H1 (cell line): ENCODE results near the gene SELENOO. TPM values are rescaled to one million over a fixed set of nuclear protein-coding genes. Genes with fewer than 3 reads are reported as not detected.

Experiments
- CTCF ChIA-PET: fragments of 300-600 bp; sonication (Branson Sonifier 250); formaldehyde crosslinking; loops from one replicate; lab custom pipeline; 2021; ENCODE audit not compliant: partially characterized antibody; lab: Charles Lee
- POLR2A ChIA-PET: fragments of 300-600 bp; sonication (Branson Sonifier 250); formaldehyde crosslinking; loops from one replicate; lab custom pipeline; 2021; ENCODE audit warnings: inconsistent platforms; ENCODE audit not compliant: partially characterized antibody; lab: Charles Lee
- DNase-seq, 2 experiments: peaks; one replicate each; pipeline versions ENCODE4 v3.0.0 to v3.0.0-alpha.2; 2010 to 2022; ENCODE audit warnings: low spot score in 2 of 2, low read depth in 1 of 2, mixed read lengths in 1 of 2
- FAIRE-seq: peaks from 2 replicates; lab custom pipeline; 2011; peaks lifted over from hg19 to GRCh38; lab: Jason Lieb, UNC
- H2AFZ ChIP-seq: 2 replicates; pipeline ENCODE4 v1.8.1; 2012; ENCODE audit warnings: low read length, inconsistent platforms
- H2AK5ac ChIP-seq: 2 replicates; pipeline ENCODE4 v1.6.1; 2013; ENCODE audit warnings: low read depth, low read length
- H2BK120ac ChIP-seq: replicated peaks from 2 replicates; pipeline ENCODE3; 2013; ENCODE audit warnings: low read depth, low read length, inconsistent platforms
- H2BK12ac ChIP-seq: 2 replicates; pipeline ENCODE4 v1.6.1; 2013; ENCODE audit warnings: low read depth, low read length
- H2BK15ac ChIP-seq: 2 replicates; pipeline ENCODE4 v1.6.1; 2013; ENCODE audit warnings: low read length
- H2BK20ac ChIP-seq: 2 replicates; pipeline ENCODE4 v1.6.1; 2013; ENCODE audit warnings: low read length
- H2BK5ac ChIP-seq: 2 replicates; pipeline ENCODE4 v1.6.1; 2013; ENCODE audit warnings: low read depth, low read length
- H3K14ac ChIP-seq: 2 replicates; pipeline ENCODE4 v1.6.1; 2013; ENCODE audit warnings: inconsistent platforms; ENCODE audit not compliant: insufficient read length
- H3K18ac ChIP-seq: 2 replicates; pipeline ENCODE4 v1.6.1; 2013; ENCODE audit warnings: low read length; ENCODE audit errors: extremely low read depth
- H3K23ac ChIP-seq: 2 replicates; pipeline ENCODE4 v1.6.1; 2013; ENCODE audit warnings: inconsistent platforms; ENCODE audit not compliant: insufficient read length
- H3K23me2 ChIP-seq: 2 replicates; pipeline ENCODE4 v1.6.1; 2013; ENCODE audit warnings: low read depth, low read length
- H3K27ac ChIP-seq: 2 replicates; pipeline ENCODE4 v1.6.1; 2011; ENCODE audit warnings: low read depth, low read length, inconsistent platforms
- H3K27me3 ChIP-seq, 4 experiments: replicated peaks in 1 of 4; 1 replicate in 1 of 4; 2 replicates in 3 of 4; pipeline versions ENCODE4 v1.6.1 to v1.8.1; 2011 to 2013; ENCODE audit warnings: low read length in 3 of 4, mild to moderate bottlenecking in 3 of 4, inconsistent platforms in 2 of 4, mixed read lengths in 2 of 4, moderate library complexity in 1 of 4; ENCODE audit not compliant: control insufficient read depth in 3 of 4, insufficient read depth in 3 of 4; ENCODE audit errors: extremely low read depth in 1 of 4
- H3K36me3 ChIP-seq, 4 experiments: 2 replicates each; pipeline versions ENCODE4 v1.6.1 to v1.8.1; 2011 to 2013; ENCODE audit warnings: mild to moderate bottlenecking in 4 of 4, low read length in 3 of 4, moderate library complexity in 2 of 4, control low read depth in 1 of 4, inconsistent platforms in 1 of 4; ENCODE audit not compliant: insufficient read depth in 4 of 4, control insufficient read depth in 2 of 4
- H3K4ac ChIP-seq: replicated peaks from 2 replicates; pipeline ENCODE3; 2013; ENCODE audit warnings: low read length, low read depth, mixed read lengths, inconsistent platforms; ENCODE audit not compliant: insufficient read length
- H3K4me1 ChIP-seq, 4 experiments: replicated peaks in 1 of 4; 1 replicate in 1 of 4; 2 replicates in 3 of 4; pipeline versions ENCODE4 v1.6.1 to v1.8.1; 2011 to 2013; ENCODE audit warnings: low read length in 3 of 4, inconsistent platforms in 2 of 4, mixed read lengths in 1 of 4; ENCODE audit not compliant: insufficient read depth in 4 of 4, control insufficient read depth in 3 of 4
- H3K4me2 ChIP-seq, 2 experiments: 2 replicates each; pipeline versions ENCODE4 v1.6.1 to v1.8.1; 2011 to 2013; ENCODE audit warnings: low read depth in 2 of 2, low read length in 2 of 2, control low read depth in 1 of 2, inconsistent platforms in 1 of 2, mild to moderate bottlenecking in 1 of 2; ENCODE audit not compliant: insufficient read depth in 1 of 2
- H3K4me3 ChIP-seq, 4 experiments: fragments of 200-600, 300-600 bp in 1 of 4; sonication (generic), shearing (Covaris generic), sonication (Bioruptor Twin) in 1 of 4; 2 replicates each; pipeline versions ENCODE4 v1.5.1 to v1.8.1; 2011 to 2016; ENCODE audit warnings: low read length in 4 of 4, low read depth in 3 of 4, control low read depth in 2 of 4, inconsistent platforms in 2 of 4, mild to moderate bottlenecking in 2 of 4, mixed read lengths in 1 of 4, moderate library complexity in 1 of 4; ENCODE audit not compliant: insufficient read depth in 2 of 4; ENCODE audit errors: extremely low read depth in 1 of 4
- H3K56ac ChIP-seq: replicated peaks from 2 replicates; pipeline ENCODE3; 2013; ENCODE audit warnings: low read depth, mild to moderate bottlenecking, mixed read lengths, low read length, inconsistent platforms; ENCODE audit not compliant: insufficient read length
- H3K79me1 ChIP-seq: 2 replicates; pipeline ENCODE4 v1.6.1; 2013; ENCODE audit warnings: low read depth, low read length, control low read depth
- H3K79me2 ChIP-seq, 2 experiments: 2 replicates each; pipeline versions ENCODE4 v1.6.1 to v1.8.1; 2012 to 2013; ENCODE audit warnings: low read length in 2 of 2, mild to moderate bottlenecking in 2 of 2, inconsistent platforms in 1 of 2; ENCODE audit not compliant: insufficient read depth in 2 of 2, control insufficient read depth in 1 of 2
- H3K9ac ChIP-seq, 4 experiments: replicated peaks in 1 of 4; 1 replicate in 1 of 4; 2 replicates in 3 of 4; pipeline versions ENCODE4 v1.6.1 to v1.8.1; 2011 to 2013; ENCODE audit warnings: low read depth in 3 of 4, low read length in 3 of 4, control low read depth in 2 of 4, mild to moderate bottlenecking in 2 of 4, moderate library complexity in 2 of 4, inconsistent platforms in 1 of 4; ENCODE audit errors: extremely low read depth in 1 of 4
- H3K9me3 ChIP-seq, 2 experiments: 2 replicates each; pipeline versions ENCODE4 v1.6.1 to v1.8.1; 2012 to 2013; ENCODE audit warnings: mild to moderate bottlenecking in 2 of 2, moderate library complexity in 2 of 2, control low read depth in 1 of 2, inconsistent platforms in 1 of 2, low read depth in 1 of 2, low read length in 1 of 2, mixed read lengths in 1 of 2; ENCODE audit not compliant: insufficient read depth in 2 of 2
- H4K20me1 ChIP-seq, 2 experiments: replicated peaks in 1 of 2; 2 replicates each; pipeline versions ENCODE3 to v1.8.1; 2011 to 2013; ENCODE audit warnings: inconsistent platforms in 2 of 2, low read length in 2 of 2, mild to moderate bottlenecking in 1 of 2; ENCODE audit not compliant: insufficient read depth in 2 of 2, control insufficient read depth in 1 of 2
- H4K5ac ChIP-seq: 2 replicates; pipeline ENCODE4 v1.6.1; 2013; ENCODE audit warnings: low read length, low read depth, mixed read lengths, inconsistent platforms; ENCODE audit not compliant: insufficient read length
- H4K8ac ChIP-seq: 2 replicates; pipeline ENCODE4 v1.8.0; 2013; ENCODE audit warnings: mild to moderate bottlenecking, moderate library complexity, low read length, inconsistent platforms; ENCODE audit not compliant: insufficient read depth; ENCODE audit errors: extremely low read depth
- H4K91ac ChIP-seq: replicated peaks from 2 replicates; pipeline ENCODE3; 2013; ENCODE audit warnings: low read length, mixed read lengths, inconsistent platforms; ENCODE audit not compliant: insufficient read length
- CREB1 ChIP-seq: IDR thresholded peaks from 2 replicates; pipeline ENCODE4 v1.6.1; 2012; ENCODE audit warnings: inconsistent platforms
- CTCF ChIP-seq, 3 experiments: IDR thresholded peaks; 1 replicate in 2 of 3; 2 replicates in 1 of 3; pipeline versions ENCODE4 v1.5.1 to v1.6.1; 2011; ENCODE audit warnings: low read length in 3 of 3, mild to moderate bottlenecking in 3 of 3, inconsistent platforms in 2 of 3, low read depth in 1 of 3, moderate library complexity in 1 of 3; ENCODE audit not compliant: insufficient read depth in 1 of 3; ENCODE audit errors: control extremely low read depth in 1 of 3
- GABPA ChIP-seq: IDR thresholded peaks from 2 replicates; pipeline ENCODE4 v1.6.1; 2011; ENCODE audit warnings: mild to moderate bottlenecking, low read length, moderate library complexity, borderline replicate concordance; ENCODE audit not compliant: insufficient read depth
- RAD21 ChIP-seq, 2 experiments: IDR thresholded peaks in 1 of 2; conservative IDR thresholded peaks in 1 of 2; 2 replicates each; pipeline ENCODE4 v1.6.1; 2011; ENCODE audit warnings: low read depth in 2 of 2, low read length in 2 of 2, improper control_type of control experiment in 1 of 2, inconsistent platforms in 1 of 2, mild to moderate bottlenecking in 1 of 2, moderate library complexity in 1 of 2
- YY1 ChIP-seq: IDR thresholded peaks from 2 replicates; pipeline ENCODE4 v1.6.1; 2011; ENCODE audit warnings: low read depth, mild to moderate bottlenecking, low read length
- WGBS, 2 experiments: shearing (Covaris generic) in 1 of 2; methylation state at CpG; one replicate each; pipeline versions ENCODE4 v1.1.6 to v1.1.7; 2013 to 2015; ENCODE audit warnings: low lambda C conversion rate in 2 of 2, mixed read lengths in 2 of 2, inconsistent platforms in 1 of 2, low coverage in 1 of 2, missing lambda C conversion rate in 1 of 2; ENCODE audit not compliant: insufficient replicate concordance in 2 of 2, insufficient coverage in 1 of 2, insufficient read length in 1 of 2; ENCODE audit errors: extremely low coverage in 1 of 2, missing lambda C conversion rate in 1 of 2; 5-methylcytosine and 5-hydroxymethylcytosine counted together
- polyA plus RNA-seq, 7 experiments: library from polyadenylated mRNA; depleted of rRNA in 3 of 7; stranded (reverse) in 5 of 7; unstranded in 2 of 7; fragments of >200 nt in 5 of 7; fragments of 200-250 nt in 2 of 7; gene quantifications; 1 replicate in 5 of 7; 2 replicates in 1 of 7; 4 replicates in 1 of 7; pipeline versions ENCODE4 v1.2.1 to v1.2.3, GENCODE V29; 2011 to 2013; ENCODE audit warnings: missing spikeins in 2 of 7, mixed read lengths in 2 of 7
- total RNA-seq: library from RNA; stranded (reverse); fragmentation: NEBNext Ultra II Directional; extraction: Animal tissue kit (Norgen Biotek cat#: 25700); gene quantifications from 2 replicates; pipeline ENCODE4 v1.2.1, GENCODE V29; 2021

SELENOO gene
- total and polyA plus RNA-seq, 2 of the 8 experiments (the other 6 are each of a cell fraction or from before 2014, with no cell fraction given): 18.6 to 25.1 TPM

DNA sequence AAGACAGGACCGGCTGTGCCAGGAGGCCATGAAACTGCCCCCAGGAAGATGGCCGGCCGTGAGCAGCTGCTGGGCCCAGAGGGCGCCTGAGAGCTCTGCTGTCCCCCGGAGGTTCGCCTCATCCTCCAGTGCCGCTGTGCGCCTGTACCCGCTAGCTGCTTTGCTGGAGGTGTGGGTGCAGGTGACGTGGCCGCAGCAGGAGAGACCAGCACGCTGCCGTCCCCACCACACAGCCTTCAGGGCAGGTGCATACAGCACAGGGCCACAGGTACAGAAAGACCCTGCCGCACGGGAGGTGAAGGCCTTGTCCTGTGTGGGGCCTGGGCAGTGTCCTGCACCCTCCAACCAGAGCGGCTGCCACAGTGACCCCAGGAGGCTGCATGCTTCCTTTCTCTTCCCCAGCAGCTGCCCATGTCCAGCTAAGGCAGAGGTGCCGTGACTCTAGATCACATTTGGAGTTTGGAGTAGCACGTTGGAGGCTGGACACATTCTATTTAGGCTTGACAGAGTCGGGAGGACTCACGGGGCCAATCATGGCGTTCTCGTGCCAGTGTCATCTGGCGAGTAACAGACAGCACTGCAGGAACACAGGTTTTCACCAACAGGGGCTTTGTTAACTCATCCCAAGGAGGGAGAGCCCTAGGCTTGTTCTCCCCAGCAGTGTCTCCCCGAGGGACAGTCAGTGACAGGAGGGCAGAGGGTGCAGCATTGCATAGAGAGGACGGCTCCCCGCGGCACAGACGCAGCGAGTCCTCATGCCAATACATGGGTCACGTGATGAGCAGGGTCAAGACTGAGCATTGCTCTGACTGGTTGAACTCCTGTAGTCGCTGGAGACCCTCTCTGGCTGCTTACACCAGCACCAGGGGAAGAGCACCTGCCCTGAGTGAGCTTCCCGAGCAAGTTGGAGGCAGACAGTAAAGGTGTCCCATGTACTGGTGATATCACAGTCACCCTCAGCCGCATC, 49.0 kb upstream of the SELENOO start:
- Histone ChIP-seq H3K4ac (no peak overlapping the region), H3K23me2 (no peaks in the 10 kb centered on the region), H3K4me3 (no peak overlapping the region), H3K27ac (no peak overlapping the region), H4K8ac (peak overlapping the region; percentile 80), H3K23ac (no peak overlapping the region), H4K91ac (no peak overlapping the region), H3K79me2 (no peaks in the 10 kb centered on the region), H3K18ac (no peak overlapping the region), H2BK5ac (no peak overlapping the region), H2BK12ac (no peak overlapping the region; the same call in 1 of the 2 replicates), H3K9me3 (no peaks in the 10 kb centered on the region), H2BK15ac (no peak overlapping the region), H2BK20ac (no peak overlapping the region), H2AK5ac (no peak overlapping the region), H3K56ac (no peak overlapping the region), H3K27me3 (peaks cover 0 to 8% (median under 1%) of the 10 kb centered on the region in 4 experiments; a peak in 2 of 7 replicates), H3K4me2 (no peak overlapping the region), H3K9ac (no peak overlapping the region), H3K4me1 (peaks cover 0 to 4% (median 0%) of the 10 kb centered on the region in 4 experiments; a peak in 1 of 7 replicates), H4K20me1 (peaks cover 0 to 2% of the 10 kb centered on the region in 2 experiments), H3K79me1 (no peaks in the 10 kb centered on the region), H3K36me3 (no peaks in the 10 kb centered on the region), H2AFZ (no peak overlapping the region), H2BK120ac (no peak overlapping the region), H4K5ac (no peak overlapping the region), H3K14ac (no peak overlapping the region)
- 82% methylated on average over 29 of the region's 33 CpGs; no CpG with 5 or more reads in 1 of the 2 experiments for WGBS, 2 experiments
- TF ChIP-seq RAD21 (IDR thresholded peaks at IDR 0.05 in 1 of 2, conservative IDR thresholded peaks at IDR 0.05 in 1 of 2; ENCODE audit: low read depth in 2 of 2, low read length in 2 of 2) (peak in 1 of 2 experiments; percentile 34; a peak in 2 of 4 replicates), GABPA (peak; percentile 57; the same call in 1 of the 2 replicates), CTCF (IDR thresholded peaks at IDR 0.05; ENCODE audit: control extremely low read depth in 1 of 3, insufficient read depth in 1 of 3, low read depth in 1 of 3, low read length in 3 of 3) (peak; percentile 25 to 42 (median 30); a peak in 3 of 4 replicates), CREB1 (no peak), YY1 (peak; percentile 64; the same call in 1 of the 2 replicates)
- DNase-seq: peak in 1 of 2 experiments; percentile 57
- ChIA-PET CTCF (interaction anchor here (0.5 to 9.4 kb wide), 9 partner anchors 9 to 329 kb away, joined by 4 to 83 read pairs (median 5); no protein-coding TSS in a partner anchor), POLR2A (no interaction called here)
- no peak for FAIRE-seq
